GM23338 (cell line): ENCODE results near the gene ZNF140. TPM values are rescaled to one million over a fixed set of nuclear protein-coding genes. Genes with fewer than 3 reads are reported as not detected.

Experiments
- ATAC-seq: fragments of 200-7000 bp; cut with Tn5 transposase; 3 replicates; pipeline ENCODE4 v1.9.1; 2020
- DNase-seq: peaks from one replicate; pipeline ENCODE4 v3.0.0-alpha.2; 2015; ENCODE audit warnings: low spot score
- H2AFZ ChIP-seq: fragments of 200-600 bp; sonication (generic); 2 replicates; pipeline ENCODE4 v1.8.0; 2016; ENCODE audit warnings: antibody characterized with exemption, mild to moderate bottlenecking, moderate library complexity
- H3F3A ChIP-seq: fragments of 200-600 bp; sonication (generic); replicated peaks from 2 replicates; pipeline ENCODE4 v1.8.0; 2017; ENCODE audit warnings: antibody characterized with exemption, mixed run types, low read depth
- H3K27ac ChIP-seq: fragments of 200-600 bp; sonication (generic); 2 replicates; pipeline ENCODE4 v1.6.1; 2016; ENCODE audit warnings: low read depth
- H3K27me3 ChIP-seq: fragments of 200-600 bp; sonication (generic); 2 replicates; pipeline ENCODE4 v1.8.0; 2016; ENCODE audit warnings: mild to moderate bottlenecking, mixed run types, moderate library complexity; ENCODE audit not compliant: insufficient read depth
- H3K36me3 ChIP-seq: fragments of 200-600 bp; sonication (generic); 2 replicates; pipeline ENCODE4 v1.8.0; 2016; ENCODE audit warnings: mild to moderate bottlenecking; ENCODE audit not compliant: insufficient read depth
- H3K4me1 ChIP-seq: fragments of 200-600 bp; sonication (generic); 2 replicates; pipeline ENCODE4 v1.8.0; 2016; ENCODE audit warnings: mild to moderate bottlenecking, moderate library complexity; ENCODE audit not compliant: insufficient read depth
- H3K4me2 ChIP-seq: fragments of 200-600 bp; sonication (generic); 2 replicates; pipeline ENCODE4 v1.7.1; 2017; ENCODE audit warnings: mixed run types
- H3K4me3 ChIP-seq: fragments of 200-600 bp; sonication (generic); 2 replicates; pipeline ENCODE4 v1.6.1; 2016; ENCODE audit warnings: mixed run types
- H3K79me2 ChIP-seq: fragments of 200-600 bp; sonication (generic); replicated peaks from 2 replicates; pipeline ENCODE4 v1.8.0; 2017; ENCODE audit warnings: mild to moderate bottlenecking; ENCODE audit not compliant: insufficient read depth
- H3K9me2 ChIP-seq: fragments of 200-600 bp; sonication (generic); 2 replicates; pipeline ENCODE4 v1.8.0; 2017; ENCODE audit not compliant: insufficient read depth
- H4K20me1 ChIP-seq: fragments of 200-600 bp; sonication (generic); replicated peaks from 2 replicates; pipeline ENCODE4 v1.8.0; 2017; ENCODE audit warnings: mild to moderate bottlenecking; ENCODE audit not compliant: insufficient read depth
- H3K27ac Mint-ChIP-seq: 2 replicates; pipeline ENCODE4 v1.8.0; 2020; ENCODE audit warnings: inconsistent platforms, mild to moderate bottlenecking, moderate library complexity, mixed read lengths
- H3K27me3 Mint-ChIP-seq: 3 replicates; pipeline ENCODE4 v1.8.0; 2022; ENCODE audit warnings: low read depth, mild to moderate bottlenecking, moderate library complexity, mixed read lengths, inconsistent platforms; ENCODE audit not compliant: insufficient read depth, poor library complexity
- H3K36me3 Mint-ChIP-seq: 3 replicates; pipeline ENCODE4 v1.8.0; 2021; ENCODE audit warnings: low read depth, mild to moderate bottlenecking, inconsistent platforms, moderate library complexity, mixed read lengths
- H3K4me1 Mint-ChIP-seq: 3 replicates; pipeline ENCODE4 v1.8.0; 2020; ENCODE audit warnings: mild to moderate bottlenecking, inconsistent platforms, mixed read lengths
- H3K4me3 Mint-ChIP-seq: 3 replicates; pipeline ENCODE4 v1.8.0; 2021; ENCODE audit warnings: moderate library complexity, mild to moderate bottlenecking, inconsistent platforms, mixed read lengths
- H3K9me3 Mint-ChIP-seq: 3 replicates; pipeline ENCODE4 v1.8.0; 2020; ENCODE audit warnings: moderate library complexity, mild to moderate bottlenecking, inconsistent platforms, mixed read lengths
- CREB1 ChIP-seq: fragments of 250-450 bp; sonication (Bioruptor Pico); IDR thresholded peaks from 2 replicates; pipeline ENCODE4 v1.5.0; 2020; ENCODE audit warnings: low read depth, mild to moderate bottlenecking, moderate library complexity
- EZH2phosphoT487 ChIP-seq: fragments of 200-600 bp; sonication (generic); IDR thresholded peaks from one replicate; pipeline ENCODE4 v1.8.1; 2018; ENCODE audit warnings: antibody characterized with exemption; ENCODE audit not compliant: unreplicated experiment
- JUNB ChIP-seq: IDR thresholded peaks from one replicate; pipeline ENCODE4 v1.6.1; 2016; ENCODE audit warnings: antibody characterized with exemption; ENCODE audit not compliant: unreplicated experiment
- STAT1 ChIP-seq: IDR thresholded peaks from one replicate; pipeline ENCODE4 v1.6.1; 2016; ENCODE audit warnings: antibody characterized with exemption; ENCODE audit not compliant: unreplicated experiment
- ZNF114 ChIP-seq: fragments of 250-450 bp; sonication (Bioruptor Pico); IDR thresholded peaks from 2 replicates; pipeline ENCODE4 v1.5.0; 2020; ENCODE audit warnings: mild to moderate bottlenecking, moderate library complexity
- polyA plus RNA-seq: library from polyadenylated mRNA; unstranded; fragments of >200 nt; fragmentation: Nextera tagmentation; extraction: Ambion mirVana; gene quantifications from 2 replicates; pipeline ENCODE4 v1.2.1, GENCODE V29; 2016
- total RNA-seq: library from RNA; depleted of rRNA; stranded (reverse); fragments of >200 nt; shearing (Covaris generic); gene quantifications from 2 replicates; pipeline ENCODE4 v1.2.3, GENCODE V29; 2014
- TF ChIP-seq, protein P1 (sequence below): fragments of 250-450 bp; sonication (Bioruptor Pico); IDR thresholded peaks from 2 replicates; pipeline ENCODE4 v1.5.0; 2020; ENCODE audit warnings: mild to moderate bottlenecking, moderate library complexity
- TF ChIP-seq, protein P2 (sequence below): IDR thresholded peaks from 2 replicates; pipeline ENCODE4 v1.6.1; 2016; ENCODE audit warnings: antibody characterized with exemption
- TF ChIP-seq, protein P3 (sequence below), 2 experiments: fragments of 200-600 bp in 1 of 2; sonication (generic) in 1 of 2; conservative IDR thresholded peaks; 2 replicates each; pipeline versions ENCODE4 v1.5.1 to v1.6.1; 2016 to 2017; ENCODE audit warnings: antibody characterized with exemption in 2 of 2, low read depth in 2 of 2, mild to moderate bottlenecking in 2 of 2, moderate library complexity in 1 of 2

ZNF140 gene
- total and polyA plus RNA-seq, 2 experiments from 2014 or later: 15.4 to 16.2 TPM

DNA sequence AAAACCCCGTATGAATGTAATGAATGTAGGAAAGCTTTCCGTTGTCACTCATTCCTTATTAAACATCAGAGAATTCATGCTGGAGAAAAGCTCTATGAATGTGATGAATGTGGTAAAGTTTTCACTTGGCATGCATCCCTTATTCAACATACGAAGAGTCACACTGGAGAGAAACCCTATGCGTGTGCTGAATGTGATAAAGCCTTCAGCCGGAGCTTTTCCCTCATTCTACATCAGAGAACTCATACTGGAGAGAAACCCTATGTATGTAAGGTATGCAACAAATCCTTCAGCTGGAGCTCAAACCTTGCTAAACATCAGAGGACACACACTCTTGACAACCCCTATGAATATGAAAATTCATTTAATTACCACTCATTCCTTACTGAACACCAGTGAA, 25.5 kb downstream of the ZNF140 start (continued):
- TF ChIP-seq, protein P1, sequence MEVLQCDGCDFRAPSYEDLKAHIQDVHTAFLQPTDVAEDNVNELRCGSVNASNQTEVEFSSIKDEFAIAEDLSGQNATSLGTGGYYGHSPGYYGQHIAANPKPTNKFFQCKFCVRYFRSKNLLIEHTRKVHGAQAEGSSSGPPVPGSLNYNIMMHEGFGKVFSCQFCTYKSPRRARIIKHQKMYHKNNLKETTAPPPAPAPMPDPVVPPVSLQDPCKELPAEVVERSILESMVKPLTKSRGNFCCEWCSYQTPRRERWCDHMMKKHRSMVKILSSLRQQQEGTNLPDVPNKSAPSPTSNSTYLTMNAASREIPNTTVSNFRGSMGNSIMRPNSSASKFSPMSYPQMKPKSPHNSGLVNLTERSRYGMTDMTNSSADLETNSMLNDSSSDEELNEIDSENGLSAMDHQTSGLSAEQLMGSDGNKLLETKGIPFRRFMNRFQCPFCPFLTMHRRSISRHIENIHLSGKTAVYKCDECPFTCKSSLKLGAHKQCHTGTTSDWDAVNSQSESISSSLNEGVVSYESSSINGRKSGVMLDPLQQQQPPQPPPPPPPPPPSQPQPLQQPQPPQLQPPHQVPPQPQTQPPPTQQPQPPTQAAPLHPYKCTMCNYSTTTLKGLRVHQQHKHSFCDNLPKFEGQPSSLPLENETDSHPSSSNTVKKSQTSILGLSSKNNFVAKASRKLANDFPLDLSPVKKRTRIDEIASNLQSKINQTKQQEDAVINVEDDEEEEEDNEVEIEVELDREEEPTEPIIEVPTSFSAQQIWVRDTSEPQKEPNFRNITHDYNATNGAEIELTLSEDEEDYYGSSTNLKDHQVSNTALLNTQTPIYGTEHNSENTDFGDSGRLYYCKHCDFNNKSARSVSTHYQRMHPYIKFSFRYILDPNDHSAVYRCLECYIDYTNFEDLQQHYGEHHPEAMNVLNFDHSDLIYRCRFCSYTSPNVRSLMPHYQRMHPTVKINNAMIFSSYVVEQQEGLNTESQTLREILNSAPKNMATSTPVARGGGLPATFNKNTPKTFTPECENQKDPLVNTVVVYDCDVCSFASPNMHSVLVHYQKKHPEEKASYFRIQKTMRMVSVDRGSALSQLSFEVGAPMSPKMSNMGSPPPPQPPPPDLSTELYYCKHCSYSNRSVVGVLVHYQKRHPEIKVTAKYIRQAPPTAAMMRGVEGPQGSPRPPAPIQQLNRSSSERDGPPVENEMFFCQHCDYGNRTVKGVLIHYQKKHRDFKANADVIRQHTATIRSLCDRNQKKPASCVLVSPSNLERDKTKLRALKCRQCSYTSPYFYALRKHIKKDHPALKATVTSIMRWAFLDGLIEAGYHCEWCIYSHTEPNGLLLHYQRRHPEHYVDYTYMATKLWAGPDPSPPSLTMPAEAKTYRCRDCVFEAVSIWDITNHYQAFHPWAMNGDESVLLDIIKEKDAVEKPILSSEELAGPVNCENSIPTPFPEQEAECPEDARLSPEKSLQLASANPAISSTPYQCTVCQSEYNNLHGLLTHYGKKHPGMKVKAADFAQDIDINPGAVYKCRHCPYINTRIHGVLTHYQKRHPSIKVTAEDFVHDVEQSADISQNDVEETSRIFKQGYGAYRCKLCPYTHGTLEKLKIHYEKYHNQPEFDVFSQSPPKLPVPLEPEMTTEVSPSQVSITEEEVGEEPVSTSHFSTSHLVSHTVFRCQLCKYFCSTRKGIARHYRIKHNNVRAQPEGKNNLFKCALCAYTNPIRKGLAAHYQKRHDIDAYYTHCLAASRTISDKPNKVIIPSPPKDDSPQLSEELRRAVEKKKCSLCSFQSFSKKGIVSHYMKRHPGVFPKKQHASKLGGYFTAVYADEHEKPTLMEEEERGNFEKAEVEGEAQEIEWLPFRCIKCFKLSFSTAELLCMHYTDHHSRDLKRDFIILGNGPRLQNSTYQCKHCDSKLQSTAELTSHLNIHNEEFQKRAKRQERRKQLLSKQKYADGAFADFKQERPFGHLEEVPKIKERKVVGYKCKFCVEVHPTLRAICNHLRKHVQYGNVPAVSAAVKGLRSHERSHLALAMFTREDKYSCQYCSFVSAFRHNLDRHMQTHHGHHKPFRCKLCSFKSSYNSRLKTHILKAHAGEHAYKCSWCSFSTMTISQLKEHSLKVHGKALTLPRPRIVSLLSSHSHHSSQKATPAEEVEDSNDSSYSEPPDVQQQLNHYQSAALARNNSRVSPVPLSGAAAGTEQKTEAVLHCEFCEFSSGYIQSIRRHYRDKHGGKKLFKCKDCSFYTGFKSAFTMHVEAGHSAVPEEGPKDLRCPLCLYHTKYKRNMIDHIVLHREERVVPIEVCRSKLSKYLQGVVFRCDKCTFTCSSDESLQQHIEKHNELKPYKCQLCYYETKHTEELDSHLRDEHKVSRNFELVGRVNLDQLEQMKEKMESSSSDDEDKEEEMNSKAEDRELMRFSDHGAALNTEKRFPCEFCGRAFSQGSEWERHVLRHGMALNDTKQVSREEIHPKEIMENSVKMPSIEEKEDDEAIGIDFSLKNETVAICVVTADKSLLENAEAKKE (CRISPR knock-in tag): no peak
- TF ChIP-seq CREB1: no peak

DNA sequence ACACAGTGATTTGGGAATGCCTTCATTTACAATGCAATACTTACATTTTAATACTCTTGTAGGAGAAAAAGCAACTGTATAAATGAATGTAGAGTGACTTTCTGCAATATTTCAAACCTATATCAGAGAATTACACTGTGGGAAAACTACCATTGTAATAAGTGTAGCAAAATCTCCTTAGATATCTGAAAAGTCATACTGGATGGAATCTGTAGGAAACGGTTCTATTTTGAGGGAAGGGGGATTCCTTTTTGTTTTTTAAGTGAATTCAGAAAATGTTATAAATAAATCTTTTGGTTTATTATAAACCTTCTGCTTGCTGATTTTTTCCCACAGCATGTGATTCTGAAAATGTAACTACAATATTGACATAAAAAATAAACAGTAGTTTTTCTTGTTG, 26.4 kb downstream of the ZNF140 start:
- DNase-seq: no peak
- TF ChIP-seq ZNF114: no peak
- TF ChIP-seq, protein P2, sequence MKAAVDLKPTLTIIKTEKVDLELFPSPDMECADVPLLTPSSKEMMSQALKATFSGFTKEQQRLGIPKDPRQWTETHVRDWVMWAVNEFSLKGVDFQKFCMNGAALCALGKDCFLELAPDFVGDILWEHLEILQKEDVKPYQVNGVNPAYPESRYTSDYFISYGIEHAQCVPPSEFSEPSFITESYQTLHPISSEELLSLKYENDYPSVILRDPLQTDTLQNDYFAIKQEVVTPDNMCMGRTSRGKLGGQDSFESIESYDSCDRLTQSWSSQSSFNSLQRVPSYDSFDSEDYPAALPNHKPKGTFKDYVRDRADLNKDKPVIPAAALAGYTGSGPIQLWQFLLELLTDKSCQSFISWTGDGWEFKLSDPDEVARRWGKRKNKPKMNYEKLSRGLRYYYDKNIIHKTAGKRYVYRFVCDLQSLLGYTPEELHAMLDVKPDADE: no peak
- TF ChIP-seq CREB1: no peak
- no peak for TF ChIP-seq STAT1
- no peak for TF ChIP-seq EZH2phosphoT487
- TF ChIP-seq JUNB: no peak
- TF ChIP-seq, protein P3, sequence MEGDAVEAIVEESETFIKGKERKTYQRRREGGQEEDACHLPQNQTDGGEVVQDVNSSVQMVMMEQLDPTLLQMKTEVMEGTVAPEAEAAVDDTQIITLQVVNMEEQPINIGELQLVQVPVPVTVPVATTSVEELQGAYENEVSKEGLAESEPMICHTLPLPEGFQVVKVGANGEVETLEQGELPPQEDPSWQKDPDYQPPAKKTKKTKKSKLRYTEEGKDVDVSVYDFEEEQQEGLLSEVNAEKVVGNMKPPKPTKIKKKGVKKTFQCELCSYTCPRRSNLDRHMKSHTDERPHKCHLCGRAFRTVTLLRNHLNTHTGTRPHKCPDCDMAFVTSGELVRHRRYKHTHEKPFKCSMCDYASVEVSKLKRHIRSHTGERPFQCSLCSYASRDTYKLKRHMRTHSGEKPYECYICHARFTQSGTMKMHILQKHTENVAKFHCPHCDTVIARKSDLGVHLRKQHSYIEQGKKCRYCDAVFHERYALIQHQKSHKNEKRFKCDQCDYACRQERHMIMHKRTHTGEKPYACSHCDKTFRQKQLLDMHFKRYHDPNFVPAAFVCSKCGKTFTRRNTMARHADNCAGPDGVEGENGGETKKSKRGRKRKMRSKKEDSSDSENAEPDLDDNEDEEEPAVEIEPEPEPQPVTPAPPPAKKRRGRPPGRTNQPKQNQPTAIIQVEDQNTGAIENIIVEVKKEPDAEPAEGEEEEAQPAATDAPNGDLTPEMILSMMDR (conservative IDR thresholded peaks at IDR 0.05; ENCODE audit: low read depth in 2 of 2): no peak
- Mint-ChIP-seq H3K9me3 (peaks cover 98% of the 10 kb centered on the region), H3K4me3 (no peak overlapping the region), H3K4me1 (no peaks in the 10 kb centered on the region), H3K36me3 (peaks cover 99% of the 10 kb centered on the region), H3K27ac (no peak overlapping the region), H3K27me3 (no peaks in the 10 kb centered on the region)
- H3K36me3 ChIP-seq: peaks cover 81% of the 10 kb centered on the region
- no peaks in the 10 kb centered on the region for H3K9me2 ChIP-seq
- no peaks in the 10 kb centered on the region for H3F3A ChIP-seq
- H3K27me3 ChIP-seq: no peaks in the 10 kb centered on the region
- H3K4me1 ChIP-seq: no peaks in the 10 kb centered on the region
- no peak overlapping the region for H3K4me3 ChIP-seq
- H3K27ac ChIP-seq: no peak overlapping the region
- no peak overlapping the region for H3K4me2 ChIP-seq
- no peak overlapping the region for H2AFZ ChIP-seq
- H4K20me1 ChIP-seq: no peaks in the 10 kb centered on the region
- H3K79me2 ChIP-seq: peaks cover 14% of the 10 kb centered on the region; the same call in 1 of the 2 replicates
- no peak for ATAC-seq
